DND-41 (cell line): ENCODE data around the gene TPI1.

Experiments
- ATAC-seq: fragments of 200-7000 bp; cut with Tn5 transposase; 3 replicates; pipeline ENCODE4 v1.9.1; 2021; ENCODE audit warnings: low read depth; ENCODE audit not compliant: insufficient read depth
- DNase-seq: peaks from one replicate; pipeline ENCODE4 v3.0.0-alpha.2; 2020
- H2AFZ ChIP-seq: 2 replicates; pipeline ENCODE4 v1.6.0; 2012; ENCODE audit warnings: low read depth, low read length
- H3K27ac ChIP-seq: 2 replicates; pipeline ENCODE4 v1.5.1; 2012; ENCODE audit warnings: low read length, inconsistent platforms
- H3K27me3 ChIP-seq: fragments of 200-600 bp; sonication (generic); 2 replicates; pipeline ENCODE4 v1.6.0; 2012; ENCODE audit warnings: low read length, mild to moderate bottlenecking, inconsistent platforms; ENCODE audit not compliant: insufficient read depth, poor library complexity
- H3K36me3 ChIP-seq: 2 replicates; pipeline ENCODE4 v1.5.1; 2012; ENCODE audit warnings: low read length, inconsistent platforms; ENCODE audit not compliant: insufficient read depth
- H3K4me1 ChIP-seq: 2 replicates; pipeline ENCODE4 v1.5.1; 2012; ENCODE audit warnings: mild to moderate bottlenecking, low read length; ENCODE audit not compliant: insufficient read depth
- H3K4me2 ChIP-seq: 2 replicates; pipeline ENCODE4 v1.6.0; 2012; ENCODE audit warnings: mild to moderate bottlenecking, moderate library complexity, low read length, inconsistent platforms; ENCODE audit not compliant: insufficient read depth
- H3K4me3 ChIP-seq, 2 experiments: fragments of 200-600 bp in 1 of 2; shearing (Covaris generic) in 1 of 2; 2 replicates each; pipeline ENCODE4 v1.5.1; 2012 to 2016; ENCODE audit warnings: inconsistent platforms in 2 of 2, low read length in 2 of 2, mild to moderate bottlenecking in 2 of 2, low read depth in 1 of 2, moderate library complexity in 1 of 2
- H3K79me2 ChIP-seq: 2 replicates; pipeline ENCODE4 v1.6.0; 2012; ENCODE audit warnings: low read length, inconsistent platforms; ENCODE audit not compliant: insufficient read depth
- H3K9ac ChIP-seq: 2 replicates; pipeline ENCODE4 v1.6.0; 2012; ENCODE audit warnings: low read depth, mild to moderate bottlenecking, inconsistent platforms, low read length, moderate library complexity
- H3K9me3 ChIP-seq: 2 replicates; pipeline ENCODE4 v1.5.1; 2012; ENCODE audit warnings: low read length, moderate library complexity, mild to moderate bottlenecking, inconsistent platforms; ENCODE audit not compliant: insufficient read depth, severe bottlenecking
- H4K20me1 ChIP-seq: 2 replicates; pipeline ENCODE4 v1.6.0; 2012; ENCODE audit warnings: low read length; ENCODE audit not compliant: insufficient read depth
- EZH2 ChIP-seq: IDR thresholded peaks from 3 replicates; pipeline ENCODE4 v1.6.1; 2012; ENCODE audit warnings: borderline replicate concordance, low read depth, mild to moderate bottlenecking, moderate library complexity, low read length, inconsistent platforms; ENCODE audit not compliant: severe bottlenecking
- TF ChIP-seq, protein P1 (sequence below): IDR thresholded peaks from 2 replicates; pipeline ENCODE4 v1.5.1; 2012; ENCODE audit warnings: borderline replicate concordance, low read length, moderate library complexity, mild to moderate bottlenecking; ENCODE audit not compliant: poor library complexity, severe bottlenecking; ENCODE audit errors: extremely low read depth

Gene TPI1

DNA sequence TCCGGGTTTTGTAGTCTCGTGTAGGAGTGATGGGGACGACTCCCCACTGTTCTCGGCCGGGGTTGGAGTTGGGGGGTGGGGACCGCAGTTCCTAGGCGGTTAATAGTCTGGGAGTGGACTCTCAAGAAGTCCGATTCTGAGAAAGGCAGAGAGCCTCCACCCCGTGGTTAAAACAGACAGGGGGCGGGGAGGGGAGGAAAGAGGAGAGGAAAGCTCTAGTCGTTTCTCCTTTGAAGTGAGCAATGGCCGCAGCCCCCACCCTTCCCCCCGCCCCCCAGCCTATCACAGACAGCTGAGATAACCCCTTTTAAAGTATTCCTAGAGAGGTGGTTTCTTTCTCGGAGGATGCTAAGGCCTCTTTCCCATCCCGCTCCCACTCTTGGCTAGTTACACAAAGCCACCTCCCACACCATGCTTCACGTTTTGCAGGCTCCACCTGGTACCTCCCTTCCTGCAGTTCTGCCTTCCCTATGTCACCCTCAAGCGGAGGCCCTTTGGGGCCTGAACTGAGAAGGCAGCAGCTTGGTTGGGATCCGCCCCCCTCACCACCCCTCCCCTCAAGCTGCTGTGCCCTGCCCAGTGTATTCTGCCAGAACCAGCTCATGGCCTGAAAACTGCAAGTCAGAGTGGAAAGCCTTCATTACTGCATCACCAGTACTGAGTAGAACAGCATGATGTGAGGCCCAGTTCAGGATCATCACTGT lies 14.5 kb upstream of the TPI1 start:
- peaks cover 69% of the 10 kb centered on the region for H3K36me3 ChIP-seq
- peaks cover 37% of the 10 kb centered on the region for H3K4me1 ChIP-seq
- peak overlapping the region; percentile 61 for H2AFZ ChIP-seq
- peak overlapping the region; percentile 82 for H3K4me2 ChIP-seq
- DNase-seq (peak; percentile 65), ATAC-seq (no peak)
- H4K20me1 ChIP-seq: peaks cover 32% of the 10 kb centered on the region
- H3K4me3 ChIP-seq: peak overlapping the region; percentile 51 to 87; a peak in 3 of 4 replicates
- H3K27ac ChIP-seq: peak overlapping the region; percentile 74
- no peaks in the 10 kb centered on the region for H3K27me3 ChIP-seq
- peaks cover 59% of the 10 kb centered on the region for H3K79me2 ChIP-seq
- peak overlapping the region; percentile 81 for H3K9ac ChIP-seq
- no peak for TF ChIP-seq EZH2
- TF ChIP-seq, protein P1, sequence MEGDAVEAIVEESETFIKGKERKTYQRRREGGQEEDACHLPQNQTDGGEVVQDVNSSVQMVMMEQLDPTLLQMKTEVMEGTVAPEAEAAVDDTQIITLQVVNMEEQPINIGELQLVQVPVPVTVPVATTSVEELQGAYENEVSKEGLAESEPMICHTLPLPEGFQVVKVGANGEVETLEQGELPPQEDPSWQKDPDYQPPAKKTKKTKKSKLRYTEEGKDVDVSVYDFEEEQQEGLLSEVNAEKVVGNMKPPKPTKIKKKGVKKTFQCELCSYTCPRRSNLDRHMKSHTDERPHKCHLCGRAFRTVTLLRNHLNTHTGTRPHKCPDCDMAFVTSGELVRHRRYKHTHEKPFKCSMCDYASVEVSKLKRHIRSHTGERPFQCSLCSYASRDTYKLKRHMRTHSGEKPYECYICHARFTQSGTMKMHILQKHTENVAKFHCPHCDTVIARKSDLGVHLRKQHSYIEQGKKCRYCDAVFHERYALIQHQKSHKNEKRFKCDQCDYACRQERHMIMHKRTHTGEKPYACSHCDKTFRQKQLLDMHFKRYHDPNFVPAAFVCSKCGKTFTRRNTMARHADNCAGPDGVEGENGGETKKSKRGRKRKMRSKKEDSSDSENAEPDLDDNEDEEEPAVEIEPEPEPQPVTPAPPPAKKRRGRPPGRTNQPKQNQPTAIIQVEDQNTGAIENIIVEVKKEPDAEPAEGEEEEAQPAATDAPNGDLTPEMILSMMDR: no peak
- no peaks in the 10 kb centered on the region for H3K9me3 ChIP-seq

DNA sequence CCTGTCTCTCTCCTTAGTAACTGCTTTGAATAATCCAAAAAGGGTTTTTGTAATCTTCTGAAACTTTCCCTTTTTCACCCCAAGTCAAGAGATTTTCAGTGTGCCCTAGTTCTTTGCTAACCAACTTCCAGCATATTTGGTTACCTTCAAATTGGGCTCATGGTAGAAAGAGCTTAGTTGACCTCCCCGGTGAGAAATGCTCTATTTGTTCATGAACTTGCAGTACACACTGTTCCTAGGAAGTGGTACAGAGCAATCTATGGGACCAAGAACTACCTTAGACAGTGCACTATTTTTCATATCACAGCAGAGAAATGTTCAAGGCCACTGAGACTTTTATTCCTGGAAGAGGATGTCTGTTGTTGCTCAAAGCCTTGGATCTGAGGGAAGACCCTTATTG lies 13.7 kb upstream of the TPI1 start:
- Histone ChIP-seq H3K36me3 (peaks cover 69% of the 10 kb centered on the region), H3K9ac (peak overlapping the region; percentile 81), H4K20me1 (peaks cover 32% of the 10 kb centered on the region), H3K27ac (peak overlapping the region; percentile 74; the same call in 1 of the 2 replicates), H3K4me1 (peaks cover 37% of the 10 kb centered on the region), H3K4me2 (peak overlapping the region; percentile 82), H3K4me3 (peak overlapping the region in 1 of 2 experiments; percentile 87; a peak in 2 of 4 replicates), H3K79me2 (peaks cover 59% of the 10 kb centered on the region), H3K27me3 (no peaks in the 10 kb centered on the region), H3K9me3 (no peaks in the 10 kb centered on the region), H2AFZ (no peak overlapping the region)
- DNase-seq (no peak), ATAC-seq (no peak)
- TF ChIP-seq EZH2: no peak
- TF ChIP-seq, protein P1: no peak

DNA sequence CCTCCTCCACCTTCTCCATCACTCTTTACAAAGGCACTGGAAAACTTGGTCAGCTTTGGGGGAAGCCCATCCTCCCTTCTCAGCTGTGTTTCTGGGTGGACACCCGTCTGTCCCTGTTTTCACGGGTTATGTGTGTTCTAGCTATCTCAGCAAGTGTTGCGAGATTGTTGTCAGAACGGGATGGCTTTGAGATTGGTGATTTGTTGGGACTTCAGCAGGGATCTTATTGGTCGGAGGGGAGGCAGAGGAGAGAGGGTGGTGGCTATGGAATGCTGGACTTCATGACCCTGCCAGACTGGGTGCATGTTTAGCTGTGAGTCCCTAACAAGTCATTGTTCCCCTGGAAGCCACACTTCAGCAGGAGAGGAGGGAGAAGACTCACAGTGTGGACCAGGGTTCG lies 13.3 kb upstream of the TPI1 start:
- peak overlapping the region; percentile 82; the same call in 1 of the 2 replicates for H3K4me2 ChIP-seq
- DNase-seq: no peak
- H3K9me3 ChIP-seq: no peaks in the 10 kb centered on the region
- no peak overlapping the region for H2AFZ ChIP-seq
- H3K36me3 ChIP-seq: peaks cover 69% of the 10 kb centered on the region
- H3K4me3 ChIP-seq: 0 out of 4 replicates have a peak overlapping the region, but pooled peaks of 1 of the 2 experiments have one; percentile 87
- TF ChIP-seq, protein P1: no peak
- no peak for TF ChIP-seq EZH2
- H3K4me1 ChIP-seq: peaks cover 36% of the 10 kb centered on the region
- H4K20me1 ChIP-seq: peaks cover 32% of the 10 kb centered on the region
- H3K27ac ChIP-seq: no peak overlapping the region
- no peaks in the 10 kb centered on the region for H3K27me3 ChIP-seq
- peaks cover 56% of the 10 kb centered on the region for H3K79me2 ChIP-seq
- H3K9ac ChIP-seq: peak overlapping the region; percentile 81
- no peak for ATAC-seq
